GM18868 (cell line): ENCODE results near the gene VRTN.

Experiments
- ATAC-seq: cut with Tn5 transposase; IDR thresholded peaks from one replicate; pipeline ENCODE4 v1.9.1; 2021; ENCODE audit warnings: mild to moderate bottlenecking, moderate library complexity; ENCODE audit not compliant: unreplicated experiment

VRTN gene

DNA sequence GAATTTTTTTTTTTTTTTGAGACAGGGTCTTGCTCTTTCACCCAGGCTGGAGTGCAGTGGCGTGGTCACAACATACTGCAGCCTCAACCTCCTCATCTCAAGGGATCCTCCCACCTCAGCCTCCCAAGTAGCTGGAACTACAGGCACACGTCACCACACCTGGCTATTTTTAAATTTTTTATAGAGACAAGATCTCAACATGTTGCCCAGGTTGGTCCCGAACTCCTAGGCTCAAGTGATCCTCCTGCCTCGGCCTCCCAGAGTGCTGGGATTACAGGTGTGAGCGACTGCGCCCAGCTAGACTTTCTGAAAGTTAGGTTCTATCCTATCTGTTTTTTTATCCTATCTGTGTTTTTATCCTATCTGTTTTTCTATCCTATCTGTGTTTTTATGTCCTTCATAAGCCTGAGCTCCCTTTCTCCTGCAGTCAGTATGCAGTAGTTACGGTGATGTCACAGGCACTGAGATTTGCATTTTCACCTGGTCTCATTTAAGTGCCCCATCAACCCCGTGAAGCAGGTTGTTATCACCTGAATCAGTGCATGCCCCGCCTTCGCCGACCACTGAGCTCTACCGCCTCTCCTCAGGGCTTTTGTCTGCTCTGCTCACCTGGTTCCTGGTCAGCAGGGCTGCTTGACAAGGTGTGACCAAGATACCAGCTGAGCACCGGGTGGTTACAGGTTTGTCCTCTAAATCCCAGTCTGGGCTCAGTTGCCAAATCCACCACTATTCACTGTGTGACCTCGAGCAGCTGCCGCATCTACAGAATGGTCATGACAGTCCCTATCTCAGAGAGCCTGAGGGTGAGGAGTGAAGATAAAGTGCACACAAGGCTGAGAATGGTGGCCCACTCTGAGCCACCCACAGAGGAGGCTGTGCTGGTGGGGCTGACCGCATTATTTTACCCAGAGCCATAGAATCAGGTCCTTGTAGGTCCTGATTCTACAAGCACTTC, 44.6 kb downstream of the VRTN start:
- no peak for ATAC-seq

GRCh38 chr14:74394549-74394948, 46.3 kb downstream of the VRTN start:
- ATAC-seq = no peak

GRCh38 chr14:74395094-74395493, 46.8 kb downstream of the VRTN start:
- no peak for ATAC-seq

GRCh38 chr14:74400031-74400685, 51.9 kb downstream of the VRTN start:
- ATAC-seq = no peak

DNA sequence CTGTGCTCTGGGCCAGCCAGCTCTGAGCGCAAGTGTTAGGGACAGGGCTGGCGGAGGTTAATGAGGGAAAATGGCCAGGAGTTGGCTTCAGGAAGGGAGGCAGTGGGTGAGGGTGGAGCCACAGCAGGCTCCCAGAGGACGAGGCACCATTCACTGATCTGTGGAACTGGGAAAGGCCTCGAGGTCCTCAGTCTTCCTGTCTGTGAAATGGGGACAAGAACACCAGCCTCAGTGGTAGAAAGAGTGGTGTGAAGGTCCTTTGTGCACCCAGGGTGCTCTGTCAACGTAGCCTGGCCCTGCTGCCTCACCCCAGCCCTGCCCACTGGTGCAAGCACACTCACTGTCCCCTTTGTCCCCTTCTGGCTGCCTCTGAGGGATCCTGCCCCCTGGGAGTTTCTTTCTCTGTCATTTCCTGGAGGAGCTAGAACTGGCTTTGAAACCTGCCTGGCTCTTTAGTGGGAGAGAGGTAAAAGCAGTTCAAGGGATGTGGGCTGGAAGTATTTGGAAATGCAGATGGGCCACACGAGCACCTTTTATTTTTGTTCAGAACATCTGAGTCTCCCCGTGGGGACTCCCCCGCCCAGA, 52.7 kb downstream of the VRTN start:
- peak; percentile 7 for ATAC-seq

GRCh38 chr14:74401504-74402241, 53.4 kb downstream of the VRTN start:
- ATAC-seq = peak; percentile 78

- no peak for ATAC-seq
Observed at GRCh38 chr14:74402401-74403251, 54.4 kb downstream of the VRTN start.

DNA sequence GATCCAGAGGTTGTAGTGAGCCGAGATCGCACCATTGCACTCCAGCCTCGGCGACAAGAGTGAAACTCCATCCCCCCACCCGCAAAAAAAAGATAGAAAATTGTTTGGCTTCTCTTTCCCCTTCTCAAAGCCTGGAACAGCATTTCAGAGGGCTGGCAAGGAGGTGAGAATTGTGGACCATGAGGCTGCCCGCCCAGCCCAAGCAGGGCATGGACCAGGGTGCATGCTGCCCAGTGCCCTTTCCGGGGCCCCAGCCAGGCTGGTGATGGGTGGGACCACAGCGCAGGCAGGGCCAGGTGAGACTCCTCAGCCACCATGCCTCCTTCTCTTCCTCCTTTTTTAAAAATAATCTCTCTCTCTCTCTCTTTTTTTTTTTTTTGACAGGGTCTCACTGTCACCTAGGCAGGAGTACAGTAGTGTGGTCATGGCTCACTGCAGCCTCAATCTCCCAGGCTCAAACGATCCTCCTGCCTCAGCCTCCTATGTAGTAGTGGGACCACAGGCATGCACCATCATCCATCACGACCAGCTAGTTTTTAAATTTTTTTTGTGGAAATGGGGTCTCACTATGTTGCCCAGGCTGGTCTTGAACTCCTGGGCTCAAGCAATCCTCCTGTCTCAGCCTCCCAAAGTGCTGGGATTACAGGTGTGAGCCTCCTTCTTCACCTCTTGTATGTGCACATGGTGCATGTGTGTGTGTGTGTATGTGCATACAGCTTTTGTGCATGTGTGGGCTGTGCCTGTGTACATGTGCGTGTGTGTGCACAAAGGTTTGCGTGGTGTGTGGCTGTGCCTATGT, 55.5 kb downstream of the VRTN start:
- ATAC-seq = no peak

DNA sequence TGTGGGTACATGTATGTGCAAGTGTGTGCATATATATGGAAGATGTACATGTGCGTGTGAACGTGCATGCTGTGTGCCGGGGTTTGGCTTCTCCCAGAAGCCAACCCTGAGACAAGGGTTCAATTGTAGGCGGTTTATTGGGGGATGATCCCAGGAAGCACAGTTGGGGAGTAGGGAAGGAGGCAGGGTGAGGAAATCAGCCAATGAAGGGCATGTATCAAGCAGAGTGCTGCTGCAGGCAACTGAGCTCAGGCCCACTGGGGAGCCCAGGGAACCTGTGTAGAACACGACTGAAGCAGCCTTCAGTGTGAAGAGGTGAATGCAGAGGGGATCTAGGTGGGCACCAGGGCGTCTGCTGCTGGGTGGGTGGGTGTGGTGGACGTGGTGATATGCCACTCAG, 56.2 kb downstream of the VRTN start:
- ATAC-seq = no peak

DNA sequence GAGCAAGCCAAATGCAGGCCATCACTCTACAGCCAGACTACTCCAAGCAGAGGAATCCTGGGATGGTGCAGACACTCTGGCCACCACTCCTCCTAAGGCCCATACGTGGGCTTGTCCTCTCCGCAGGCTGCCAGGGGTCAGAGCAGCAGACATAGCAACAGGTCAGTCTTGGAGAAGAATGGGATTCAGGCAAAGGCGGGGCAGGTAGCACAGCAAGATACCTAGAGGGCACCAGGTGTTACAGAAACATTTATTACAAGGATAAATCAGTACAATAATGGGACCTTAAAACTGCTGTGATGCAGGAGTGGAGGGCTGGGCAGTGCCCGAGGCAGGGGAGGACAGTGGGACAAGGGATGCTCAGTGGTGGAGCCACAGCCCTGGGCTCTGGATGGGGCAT, 57.4 kb downstream of the VRTN start:
- ATAC-seq = no peak

- ATAC-seq = no peak
Observed at GRCh38 chr14:74407021-74407800, 58.9 kb downstream of the VRTN start.

GRCh38 chr14:74407801-74408154, 59.5 kb downstream of the VRTN start:
- ATAC-seq = no peak

GRCh38 chr14:74408870-74409269, 60.6 kb downstream of the VRTN start:
- no peak for ATAC-seq

- no peak for ATAC-seq
Observed at GRCh38 chr14:74409441-74409840, 61.2 kb downstream of the VRTN start.
